Fibroblast of upper back skin (primary cell): Measurements from ENCODE around the gene KIF26A.

Experiments
- DNase-seq: peaks from one replicate; pipeline ENCODE4 v3.0.0-alpha.2; 2013

The KIF26A gene

GRCh38 chr14:104101651-104102281 lies 36.6 kb upstream of the KIF26A start:
- DNase-seq = no peak

GRCh38 chr14:104102282-104102914 lies 36.0 kb upstream of the KIF26A start:
- no peak for DNase-seq

- DNase-seq = no peak
Measured at GRCh38 chr14:104103061-104103445, 35.3 kb upstream of the KIF26A start.

GRCh38 chr14:104103446-104104075 lies 34.8 kb upstream of the KIF26A start:
- no peak for DNase-seq

- DNase-seq = no peak
Measured at GRCh38 chr14:104104076-104104901, 34.1 kb upstream of the KIF26A start.

GRCh38 chr14:104105071-104105821 lies 33.1 kb upstream of the KIF26A start:
- DNase-seq = no peak

- DNase-seq = no peak
Measured at GRCh38 chr14:104105822-104106470, 32.4 kb upstream of the KIF26A start.

- no peak for DNase-seq
Measured at GRCh38 chr14:104106471-104106991, 31.9 kb upstream of the KIF26A start.

- no peak for DNase-seq
Measured at GRCh38 chr14:104107101-104107581, 31.2 kb upstream of the KIF26A start.

- DNase-seq = no peak
Measured at GRCh38 chr14:104107611-104108569, 30.5 kb upstream of the KIF26A start.

GRCh38 chr14:104108570-104109541 lies 29.5 kb upstream of the KIF26A start:
- no peak for DNase-seq

GRCh38 chr14:104109731-104110361 lies 28.5 kb upstream of the KIF26A start:
- DNase-seq = no peak

- DNase-seq = no peak
Measured at GRCh38 chr14:104110491-104111209, 27.7 kb upstream of the KIF26A start.

GRCh38 chr14:104111301-104112112 lies 26.9 kb upstream of the KIF26A start:
- DNase-seq = no peak

GRCh38 chr14:104112113-104112505 lies 26.3 kb upstream of the KIF26A start:
- DNase-seq = no peak

GRCh38 chr14:104112609-104113571 lies 25.5 kb upstream of the KIF26A start:
- DNase-seq = no peak
